ENCODE data around the gene AKR1D1. TPM values are rescaled to one million over a fixed set of nuclear protein-coding genes. Genes with fewer than 3 reads are reported as not detected.

Gene AKR1D1
- total and polyA plus RNA-seq, 2 of the 13 experiments (the other 11 are each of a cell fraction or from before 2014, with no cell fraction given), result 6.9 to 37.0 TPM

DNA sequence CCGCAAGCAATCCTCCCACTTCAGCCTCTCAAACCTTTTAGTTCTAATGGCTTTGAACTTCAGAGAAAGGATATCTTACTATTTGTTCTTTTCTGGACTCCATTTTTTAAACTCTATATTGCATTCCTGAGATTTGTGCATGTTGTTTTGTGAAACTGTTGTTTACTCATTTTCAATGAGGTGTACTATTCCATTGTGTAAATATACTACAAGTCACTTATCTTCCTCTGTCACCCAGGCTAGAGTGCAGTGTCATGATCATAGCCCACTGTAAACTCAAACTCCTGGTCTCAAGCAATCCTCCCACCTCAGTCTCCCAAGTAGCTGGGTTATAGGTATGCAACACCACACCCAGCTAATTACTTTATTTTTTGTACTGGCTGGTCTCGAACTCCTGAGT lies 31.4 kb upstream of the AKR1D1 start (continued):
- TF ChIP-seq, protein P1, sequence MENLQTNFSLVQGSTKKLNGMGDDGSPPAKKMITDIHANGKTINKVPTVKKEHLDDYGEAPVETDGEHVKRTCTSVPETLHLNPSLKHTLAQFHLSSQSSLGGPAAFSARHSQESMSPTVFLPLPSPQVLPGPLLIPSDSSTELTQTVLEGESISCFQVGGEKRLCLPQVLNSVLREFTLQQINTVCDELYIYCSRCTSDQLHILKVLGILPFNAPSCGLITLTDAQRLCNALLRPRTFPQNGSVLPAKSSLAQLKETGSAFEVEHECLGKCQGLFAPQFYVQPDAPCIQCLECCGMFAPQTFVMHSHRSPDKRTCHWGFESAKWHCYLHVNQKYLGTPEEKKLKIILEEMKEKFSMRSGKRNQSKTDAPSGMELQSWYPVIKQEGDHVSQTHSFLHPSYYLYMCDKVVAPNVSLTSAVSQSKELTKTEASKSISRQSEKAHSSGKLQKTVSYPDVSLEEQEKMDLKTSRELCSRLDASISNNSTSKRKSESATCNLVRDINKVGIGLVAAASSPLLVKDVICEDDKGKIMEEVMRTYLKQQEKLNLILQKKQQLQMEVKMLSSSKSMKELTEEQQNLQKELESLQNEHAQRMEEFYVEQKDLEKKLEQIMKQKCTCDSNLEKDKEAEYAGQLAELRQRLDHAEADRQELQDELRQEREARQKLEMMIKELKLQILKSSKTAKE (CRISPR knock-in tag; IDR thresholded peaks at IDR 0.05; ENCODE audit: borderline replicate concordance), result no peak
- TF ChIP-seq, protein P2, sequence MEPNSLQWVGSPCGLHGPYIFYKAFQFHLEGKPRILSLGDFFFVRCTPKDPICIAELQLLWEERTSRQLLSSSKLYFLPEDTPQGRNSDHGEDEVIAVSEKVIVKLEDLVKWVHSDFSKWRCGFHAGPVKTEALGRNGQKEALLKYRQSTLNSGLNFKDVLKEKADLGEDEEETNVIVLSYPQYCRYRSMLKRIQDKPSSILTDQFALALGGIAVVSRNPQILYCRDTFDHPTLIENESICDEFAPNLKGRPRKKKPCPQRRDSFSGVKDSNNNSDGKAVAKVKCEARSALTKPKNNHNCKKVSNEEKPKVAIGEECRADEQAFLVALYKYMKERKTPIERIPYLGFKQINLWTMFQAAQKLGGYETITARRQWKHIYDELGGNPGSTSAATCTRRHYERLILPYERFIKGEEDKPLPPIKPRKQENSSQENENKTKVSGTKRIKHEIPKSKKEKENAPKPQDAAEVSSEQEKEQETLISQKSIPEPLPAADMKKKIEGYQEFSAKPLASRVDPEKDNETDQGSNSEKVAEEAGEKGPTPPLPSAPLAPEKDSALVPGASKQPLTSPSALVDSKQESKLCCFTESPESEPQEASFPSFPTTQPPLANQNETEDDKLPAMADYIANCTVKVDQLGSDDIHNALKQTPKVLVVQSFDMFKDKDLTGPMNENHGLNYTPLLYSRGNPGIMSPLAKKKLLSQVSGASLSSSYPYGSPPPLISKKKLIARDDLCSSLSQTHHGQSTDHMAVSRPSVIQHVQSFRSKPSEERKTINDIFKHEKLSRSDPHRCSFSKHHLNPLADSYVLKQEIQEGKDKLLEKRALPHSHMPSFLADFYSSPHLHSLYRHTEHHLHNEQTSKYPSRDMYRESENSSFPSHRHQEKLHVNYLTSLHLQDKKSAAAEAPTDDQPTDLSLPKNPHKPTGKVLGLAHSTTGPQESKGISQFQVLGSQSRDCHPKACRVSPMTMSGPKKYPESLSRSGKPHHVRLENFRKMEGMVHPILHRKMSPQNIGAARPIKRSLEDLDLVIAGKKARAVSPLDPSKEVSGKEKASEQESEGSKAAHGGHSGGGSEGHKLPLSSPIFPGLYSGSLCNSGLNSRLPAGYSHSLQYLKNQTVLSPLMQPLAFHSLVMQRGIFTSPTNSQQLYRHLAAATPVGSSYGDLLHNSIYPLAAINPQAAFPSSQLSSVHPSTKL (CRISPR knock-in tag; IDR thresholded peaks at IDR 0.05), result peak; percentile 41; the same call in 1 of the 2 replicates
- TF ChIP-seq POLR2A (IDR thresholded peaks at IDR 0.05; ENCODE audit: insufficient read depth in 1 of 2, low read depth in 2 of 2, low read length in 2 of 2), result no peak
- TF ChIP-seq ZNF468 (CRISPR knock-in tag; IDR thresholded peaks at IDR 0.05), result no peak
- no peak for TF ChIP-seq MTA3 (CRISPR knock-in tag; IDR thresholded peaks at IDR 0.05)
- TF ChIP-seq MAFF (IDR thresholded peaks at IDR 0.05; ENCODE audit: low read depth, low read length), result no peak
- no peak for TF ChIP-seq SRSF9 (IDR thresholded peaks at IDR 0.05; ENCODE audit: borderline replicate concordance, insufficient read depth, low read depth, low read length, poor library complexity, severe bottlenecking)
- TF ChIP-seq SMAD1 (CRISPR knock-in tag; IDR thresholded peaks at IDR 0.05; ENCODE audit: borderline replicate concordance, low read depth), result no peak
- no peak for TF ChIP-seq ZNF605 (CRISPR knock-in tag; IDR thresholded peaks at IDR 0.05)
- no peak for TF ChIP-seq CEBPG (CRISPR knock-in tag; IDR thresholded peaks at IDR 0.05)
- TF ChIP-seq BRD4 (CRISPR knock-in tag; IDR thresholded peaks at IDR 0.05), result no peak

Data from HepG2 (cell line).